Measurements from ENCODE around the gene ALDH4A1. TPM values are rescaled to one million over a fixed set of nuclear protein-coding genes. Genes with fewer than 3 reads are reported as not detected.
A peak's percentile ranks its signal among the peaks of the same experiment; 100 is the strongest.

The ALDH4A1 gene
- total RNA-seq, 3 donors from 2014 or later (not counting 1 experiment from before 2014, with no cell fraction given) = 3.4 to 4.1 (median 3.7) TPM

DNA sequence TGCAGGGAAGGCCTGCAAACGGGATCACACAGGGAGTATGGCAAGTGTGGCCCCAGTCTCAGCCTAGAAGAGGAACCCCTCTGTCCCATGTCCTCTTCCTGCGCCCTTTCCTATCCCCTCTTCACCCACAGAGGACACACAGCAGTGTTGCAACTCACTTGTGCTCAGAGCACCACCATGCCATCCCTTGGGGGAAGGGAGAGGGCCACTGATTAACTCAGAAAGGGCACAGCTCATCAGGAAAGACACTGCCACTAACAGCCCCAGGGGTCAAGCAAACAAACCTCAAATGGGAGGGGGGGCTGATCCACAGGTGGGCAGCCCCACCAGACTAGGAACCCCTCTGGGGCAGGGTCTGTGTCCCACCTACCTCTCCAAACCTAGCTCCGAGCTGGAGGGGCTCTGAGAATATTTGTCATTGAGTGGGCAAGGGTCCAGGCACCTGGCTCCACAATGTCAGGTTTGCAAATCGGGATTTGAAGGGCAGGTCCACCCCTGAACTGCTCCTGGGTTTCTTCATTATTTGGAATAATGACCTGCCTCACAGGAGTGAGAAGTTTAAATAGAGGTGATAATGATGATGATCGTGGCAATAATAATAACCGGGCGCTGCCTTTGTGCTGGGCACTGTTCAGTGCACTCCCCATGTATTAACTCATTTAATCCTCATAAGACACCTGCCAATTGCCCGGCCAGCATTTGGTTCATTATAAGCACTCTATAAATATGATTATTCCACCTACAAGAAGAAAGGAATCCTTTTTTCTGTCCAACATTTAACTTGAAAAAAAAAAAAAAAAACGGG, 1.0 kb downstream of the ALDH4A1 start:
- H3K9me3 Mint-ChIP-seq = no peaks in the 10 kb centered on the region
- Histone ChIP-seq H3K27me3 (ENCODE audit: control insufficient read depth, insufficient read depth, low read length) (no peaks in the 10 kb centered on the region), H3K9me3 (ENCODE audit: control insufficient read depth, insufficient read depth, low read length) (no peaks in the 10 kb centered on the region), H3K4me1 (ENCODE audit: control insufficient read depth, insufficient read depth, low read length) (peaks cover 19% of the 10 kb centered on the region), H3K36me3 (ENCODE audit: control insufficient read depth, insufficient read depth, low read length) (no peaks in the 10 kb centered on the region), H3K4me3 (ENCODE audit: low read length) (no peak overlapping the region), H3K27ac (ENCODE audit: low read length) (no peak overlapping the region)
- ATAC-seq = no peak
- DNase-seq = no peak
- TF ChIP-seq, protein P1, sequence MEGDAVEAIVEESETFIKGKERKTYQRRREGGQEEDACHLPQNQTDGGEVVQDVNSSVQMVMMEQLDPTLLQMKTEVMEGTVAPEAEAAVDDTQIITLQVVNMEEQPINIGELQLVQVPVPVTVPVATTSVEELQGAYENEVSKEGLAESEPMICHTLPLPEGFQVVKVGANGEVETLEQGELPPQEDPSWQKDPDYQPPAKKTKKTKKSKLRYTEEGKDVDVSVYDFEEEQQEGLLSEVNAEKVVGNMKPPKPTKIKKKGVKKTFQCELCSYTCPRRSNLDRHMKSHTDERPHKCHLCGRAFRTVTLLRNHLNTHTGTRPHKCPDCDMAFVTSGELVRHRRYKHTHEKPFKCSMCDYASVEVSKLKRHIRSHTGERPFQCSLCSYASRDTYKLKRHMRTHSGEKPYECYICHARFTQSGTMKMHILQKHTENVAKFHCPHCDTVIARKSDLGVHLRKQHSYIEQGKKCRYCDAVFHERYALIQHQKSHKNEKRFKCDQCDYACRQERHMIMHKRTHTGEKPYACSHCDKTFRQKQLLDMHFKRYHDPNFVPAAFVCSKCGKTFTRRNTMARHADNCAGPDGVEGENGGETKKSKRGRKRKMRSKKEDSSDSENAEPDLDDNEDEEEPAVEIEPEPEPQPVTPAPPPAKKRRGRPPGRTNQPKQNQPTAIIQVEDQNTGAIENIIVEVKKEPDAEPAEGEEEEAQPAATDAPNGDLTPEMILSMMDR (IDR thresholded peaks at IDR 0.05) = no peak
- H3K4me3 Mint-ChIP-seq = peak overlapping the region; percentile 96
- H3K4me1 Mint-ChIP-seq = peaks cover 11 to 16% of the 10 kb centered on the region in 2 donors
- H3K27me3 Mint-ChIP-seq (ENCODE audit: low read depth in 2 of 2) = no peaks in the 10 kb centered on the region
- WGBS (ENCODE audit: insufficient coverage) = 68% methylated on average over 9 of the region's 9 CpGs
- peak overlapping the region; percentile 90 to 95 for H3K27ac Mint-ChIP-seq
- no peaks in the 10 kb centered on the region for H3K36me3 Mint-ChIP-seq
- intact Hi-C loops (cut with micrococcal nuclease) = no loop called here

DNA sequence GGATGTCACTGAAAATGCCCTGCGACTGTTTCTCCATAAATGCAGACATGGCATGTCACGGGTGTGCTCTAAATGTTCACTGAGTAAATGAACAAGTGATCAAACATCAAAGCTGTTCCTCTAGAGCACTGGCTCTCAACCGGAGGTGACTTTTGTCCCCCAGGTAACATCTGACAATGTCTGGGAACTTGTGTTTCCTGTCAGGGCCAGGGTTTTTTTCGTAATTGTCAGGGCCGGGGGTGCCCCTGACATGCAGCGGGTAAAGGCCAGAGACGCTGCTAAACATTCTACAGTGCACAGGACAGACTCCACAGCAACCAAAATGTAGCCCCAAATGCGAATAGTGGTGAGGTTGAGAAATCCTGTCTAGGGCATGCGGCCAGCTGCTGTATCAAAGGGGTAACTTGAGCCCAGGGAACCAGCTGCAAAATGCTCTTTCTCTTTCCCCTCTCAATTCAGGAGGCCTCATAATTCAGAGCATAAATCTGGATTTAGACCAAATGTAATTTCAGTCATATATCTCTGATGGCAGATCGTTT, 2.0 kb downstream of the ALDH4A1 start:
- no peaks in the 10 kb centered on the region for H3K9me3 ChIP-seq (ENCODE audit: control insufficient read depth, insufficient read depth, low read length)
- H3K36me3 Mint-ChIP-seq = no peaks in the 10 kb centered on the region
- H3K4me3 ChIP-seq (ENCODE audit: low read length) = no peak overlapping the region
- no peak overlapping the region for H3K27ac ChIP-seq (ENCODE audit: low read length)
- H3K9me3 Mint-ChIP-seq = no peaks in the 10 kb centered on the region
- peaks cover 19% of the 10 kb centered on the region for H3K4me1 ChIP-seq (ENCODE audit: control insufficient read depth, insufficient read depth, low read length)
- ATAC-seq (no peak), DNase-seq (peak in 1 of 2 donors; percentile 40)
- H3K27me3 Mint-ChIP-seq (ENCODE audit: low read depth in 2 of 2) = no peaks in the 10 kb centered on the region
- H3K4me1 Mint-ChIP-seq = peaks cover 11 to 16% of the 10 kb centered on the region in 2 donors
- no peak overlapping the region for H3K27ac Mint-ChIP-seq
- H3K4me3 Mint-ChIP-seq = no peak overlapping the region
- TF ChIP-seq, protein P1 (IDR thresholded peaks at IDR 0.05) = no peak
- WGBS (ENCODE audit: insufficient coverage) = 77% methylated on average over 10 of the region's 10 CpGs
- intact Hi-C loops (cut with micrococcal nuclease) = no loop called here
- H3K27me3 ChIP-seq (ENCODE audit: control insufficient read depth, insufficient read depth, low read length) = no peaks in the 10 kb centered on the region
- no peaks in the 10 kb centered on the region for H3K36me3 ChIP-seq (ENCODE audit: control insufficient read depth, insufficient read depth, low read length)

DNA sequence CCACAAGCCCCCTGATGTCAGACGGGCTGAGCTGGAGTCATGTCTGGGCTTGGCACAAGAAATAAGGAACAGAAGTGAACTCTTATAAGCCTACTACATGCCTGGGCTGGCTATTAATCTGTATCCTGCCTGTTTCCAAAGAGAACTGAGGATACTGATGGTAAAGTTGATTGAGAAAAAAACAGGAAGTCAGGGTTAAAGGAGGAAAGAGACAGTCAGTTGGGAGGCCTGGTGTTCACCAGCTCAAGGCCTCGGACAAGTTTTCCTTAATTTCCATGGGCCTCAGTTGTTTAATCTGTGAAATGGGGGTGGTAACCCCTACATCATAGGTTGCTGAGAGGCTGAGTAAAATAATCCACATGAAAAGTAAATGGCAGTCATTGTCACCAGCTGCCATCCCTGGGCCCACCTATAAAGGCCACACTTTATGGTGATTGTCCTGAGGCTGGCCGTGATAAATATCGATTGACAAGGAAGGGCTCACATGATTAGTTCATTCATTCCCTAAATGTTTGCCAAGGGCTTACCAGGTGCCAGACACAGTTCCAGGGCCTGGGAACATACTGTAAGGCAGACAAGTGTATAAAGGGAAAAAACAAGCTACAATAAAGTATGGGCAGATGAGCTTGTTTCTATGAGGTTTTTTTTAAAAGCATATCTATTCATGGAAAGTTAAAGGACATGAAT, 2.8 kb downstream of the ALDH4A1 start:
- H3K27me3 Mint-ChIP-seq (ENCODE audit: low read depth in 2 of 2) = no peaks in the 10 kb centered on the region
- peak overlapping the region; percentile 47 for H3K4me3 Mint-ChIP-seq
- H3K27ac Mint-ChIP-seq = no peak overlapping the region
- TF ChIP-seq, protein P1 (IDR thresholded peaks at IDR 0.05) = no peak
- H3K36me3 Mint-ChIP-seq = no peaks in the 10 kb centered on the region
- DNase-seq (no peak), ATAC-seq (no peak)
- WGBS (ENCODE audit: insufficient coverage) = 85% methylated on average over 4 of the region's 4 CpGs
- Histone ChIP-seq H3K27ac (ENCODE audit: low read length) (no peak overlapping the region), H3K4me3 (ENCODE audit: low read length) (no peak overlapping the region), H3K9me3 (ENCODE audit: control insufficient read depth, insufficient read depth, low read length) (no peaks in the 10 kb centered on the region), H3K4me1 (ENCODE audit: control insufficient read depth, insufficient read depth, low read length) (peaks cover 19% of the 10 kb centered on the region), H3K36me3 (ENCODE audit: control insufficient read depth, insufficient read depth, low read length) (no peaks in the 10 kb centered on the region), H3K27me3 (ENCODE audit: control insufficient read depth, insufficient read depth, low read length) (no peaks in the 10 kb centered on the region)
- intact Hi-C loops (cut with micrococcal nuclease) = no loop called here
- peaks cover 11 to 16% of the 10 kb centered on the region in 2 donors for H3K4me1 Mint-ChIP-seq
- H3K9me3 Mint-ChIP-seq = no peaks in the 10 kb centered on the region
